HG02885 (cell line): ENCODE results near the gene ATOH1.
A peak's percentile ranks its signal among the peaks of the same experiment; 100 is the strongest.

Source experiments
- ATAC-seq: cut with Tn5 transposase; IDR thresholded peaks from one replicate; pipeline ENCODE4 v1.9.1; 2021; ENCODE audit warnings: mild to moderate bottlenecking; ENCODE audit not compliant: unreplicated experiment, poor library complexity

Gene ATOH1

GRCh38 chr4:93828332-93828994 is at the start of gene ATOH1:
Gene ATOH1 (plus strand): TSS chr4:93828753. CDS start chr4:93828927, 174 bp downstream.
- no peak for ATAC-seq

- no peak for ATAC-seq
These were observed 49.3 kb upstream of the ATOH1 start for GRCh38 chr4:93779228-93779627.

- ATAC-seq: no peak
These were observed 48.5 kb upstream of the ATOH1 start for GRCh38 chr4:93780080-93780479.

- ATAC-seq: no peak
These were observed 47.4 kb upstream of the ATOH1 start for GRCh38 chr4:93781198-93781597.

- ATAC-seq: no peak
These were observed 42.4 kb upstream of the ATOH1 start for GRCh38 chr4:93786149-93786548.

- ATAC-seq: no peak
These were observed 39.8 kb upstream of the ATOH1 start for GRCh38 chr4:93788712-93789111.

- ATAC-seq: peak; percentile 85
These were observed 36.9 kb upstream of the ATOH1 start for GRCh38 chr4:93791570-93792195.

- ATAC-seq: no peak
These were observed 26.5 kb upstream of the ATOH1 start for GRCh38 chr4:93802045-93802444.

GRCh38 chr4:93809773-93810172 is 18.8 kb upstream of the ATOH1 start:
- ATAC-seq: no peak

- no peak for ATAC-seq
These were observed 18.1 kb upstream of the ATOH1 start for GRCh38 chr4:93810340-93810992.

GRCh38 chr4:93813092-93813491 is 15.5 kb upstream of the ATOH1 start:
- no peak for ATAC-seq

- no peak for ATAC-seq
These were observed 14.4 kb upstream of the ATOH1 start for GRCh38 chr4:93814141-93814540.

- ATAC-seq: no peak
These were observed 13.8 kb upstream of the ATOH1 start for GRCh38 chr4:93814722-93815121.

- no peak for ATAC-seq
These were observed 2.9 kb upstream of the ATOH1 start for GRCh38 chr4:93825551-93826216.

GRCh38 chr4:93827272-93827947 is 1.1 kb upstream of the ATOH1 start:
- no peak for ATAC-seq

- no peak for ATAC-seq
These were observed 654 bp downstream of the ATOH1 start for GRCh38 chr4:93828995-93829819.

GRCh38 chr4:93829820-93830687 is 1.5 kb downstream of the ATOH1 start:
- ATAC-seq: no peak

- no peak for ATAC-seq
These were observed 3.4 kb downstream of the ATOH1 start for GRCh38 chr4:93831716-93832496.
